Dedifferentiated amniotic fluid mesenchymal stem cell (primary cell): Measurements from ENCODE around the gene PHC2.
"Not testable (repeated sequence)": the region's sequence is repeated elsewhere in the genome, so short reads cannot be mapped to it uniquely, and the experiment has no call there.

ENCODE experiments used
- DNase-seq: peaks from one replicate; pipeline ENCODE4 v3.0.0-alpha.2; 2016; ENCODE audit errors: extremely low spot score

Gene PHC2

GRCh38 chr1:33292726-33293340 lies 138.1 kb downstream of the PHC2 start:
- no peak for DNase-seq

GRCh38 chr1:33290615-33291014 lies 140.3 kb downstream of the PHC2 start:
- DNase-seq, result not testable (repeated sequence)

- DNase-seq, result no peak
Observed at GRCh38 chr1:33289858-33290154, 141.1 kb downstream of the PHC2 start.

GRCh38 chr1:33288976-33289857 lies 141.7 kb downstream of the PHC2 start:
- no peak for DNase-seq

- no peak for DNase-seq
Observed at GRCh38 chr1:33287317-33287716, 143.6 kb downstream of the PHC2 start.

GRCh38 chr1:33286451-33287185 lies 144.3 kb downstream of the PHC2 start:
- no peak for DNase-seq

GRCh38 chr1:33284049-33284448 lies 146.8 kb downstream of the PHC2 start:
- no peak for DNase-seq

- no peak for DNase-seq
Observed at GRCh38 chr1:33282791-33283190, 148.1 kb downstream of the PHC2 start.

- no peak for DNase-seq
Observed at GRCh38 chr1:33281554-33282303, 149.2 kb downstream of the PHC2 start.

- DNase-seq, result no peak
Observed at GRCh38 chr1:33280091-33280661, 150.7 kb downstream of the PHC2 start.

- DNase-seq, result no peak
Observed at GRCh38 chr1:33277488-33278084, 153.3 kb downstream of the PHC2 start.

- DNase-seq, result no peak
Observed at GRCh38 chr1:33276573-33277298, 154.2 kb downstream of the PHC2 start.

GRCh38 chr1:33275706-33276572 lies 155.0 kb downstream of the PHC2 start:
- DNase-seq, result no peak

- no peak for DNase-seq
Observed at GRCh38 chr1:33275195-33275594, 155.7 kb downstream of the PHC2 start.

- no peak for DNase-seq
Observed at GRCh38 chr1:33274446-33274845, 156.4 kb downstream of the PHC2 start.

- no peak for DNase-seq
Observed at GRCh38 chr1:33273961-33274371, 156.9 kb downstream of the PHC2 start.
